Liver (tissue), 3 donors: ENCODE data around the gene FADS2.

Source experiments
- CTCF ChIP-seq: fragments of 150-350 bp; IDR thresholded peaks from 2 replicates; pipeline ENCODE4 v1.5.1; 2017; ENCODE audit warnings: improper control_type of control experiment, low read depth, low read length; ENCODE audit not compliant: missing input control
- GABPA ChIP-seq, 2 donors: IDR thresholded peaks in 1 of 2; conservative IDR thresholded peaks in 1 of 2; 2 replicates each; pipeline ENCODE4 v1.6.1; 2016; ENCODE audit warnings: antibody characterized with exemption in 2 of 2, mild to moderate bottlenecking in 1 of 2, moderate library complexity in 1 of 2
- MAX ChIP-seq: IDR thresholded peaks from 2 replicates; pipeline ENCODE4 v1.6.1; 2016; ENCODE audit warnings: antibody characterized with exemption
- SP1 ChIP-seq: IDR thresholded peaks from 2 replicates; pipeline ENCODE4 v1.6.1; 2018; ENCODE audit warnings: antibody characterized with exemption, mild to moderate bottlenecking
- TAF1 ChIP-seq: conservative IDR thresholded peaks from 2 replicates; pipeline ENCODE4 v1.6.1; 2016; ENCODE audit warnings: antibody characterized with exemption, mild to moderate bottlenecking
- ZBTB33 ChIP-seq: IDR thresholded peaks from 2 replicates; pipeline ENCODE4 v1.6.1; 2016; ENCODE audit warnings: antibody characterized with exemption
- donor health status: healthy.
- donor health status: healthy.

- TF ChIP-seq CTCF: no peak
- TF ChIP-seq TAF1: no peak
- TF ChIP-seq GABPA (IDR thresholded peaks at IDR 0.05 in 1 of 2, conservative IDR thresholded peaks at IDR 0.05 in 1 of 2): no peak
- no peak for TF ChIP-seq SP1
- TF ChIP-seq MAX: no peak
- no peak for TF ChIP-seq ZBTB33
Measured at GRCh38 chr11:61898247-61898582, 70.1 kb downstream of the FADS2 start.
